DOHH2 (cell line): Measurements from ENCODE around the gene NPM1.

Experiments used
- H3F3A ChIP-seq: fragments of 200-600 bp; sonication (generic), shearing (Covaris generic); 2 replicates; pipeline ENCODE4 v1.6.0; 2016; ENCODE audit warnings: antibody characterized with exemption, mild to moderate bottlenecking; ENCODE audit not compliant: control insufficient read depth, insufficient read depth
- H3K27ac ChIP-seq: fragments of 200-600 bp; sonication (generic); 2 replicates; pipeline ENCODE4 v1.5.1; 2014; ENCODE audit warnings: low read depth, mild to moderate bottlenecking, low read length, moderate library complexity
- H3K27me3 ChIP-seq: fragments of 200-600 bp; sonication (generic); 2 replicates; pipeline ENCODE4 v1.6.1; 2014; ENCODE audit warnings: mild to moderate bottlenecking, low read length, mixed read lengths; ENCODE audit not compliant: control insufficient read depth
- H3K36me3 ChIP-seq: fragments of 200-600 bp; sonication (generic); 2 replicates; pipeline ENCODE4 v1.6.1; 2014; ENCODE audit warnings: mild to moderate bottlenecking, low read length, moderate library complexity, mixed read lengths; ENCODE audit not compliant: control insufficient read depth
- H3K4me1 ChIP-seq: fragments of 200-600 bp; sonication (generic); 2 replicates; pipeline ENCODE4 v1.6.1; 2014; ENCODE audit warnings: mild to moderate bottlenecking, low read length, mixed read lengths; ENCODE audit not compliant: control insufficient read depth
- H3K4me2 ChIP-seq: fragments of 200-600 bp; sonication (generic); 2 replicates; pipeline ENCODE4 v1.6.0; 2014; ENCODE audit warnings: mild to moderate bottlenecking, low read length, moderate library complexity
- H3K4me3 ChIP-seq: fragments of 200-600 bp; sonication (generic); 2 replicates; pipeline ENCODE4 v1.5.1; 2014; ENCODE audit warnings: mild to moderate bottlenecking, low read length, mixed read lengths
- H3K79me2 ChIP-seq: fragments of 200-600 bp; sonication (generic); 2 replicates; pipeline ENCODE4 v1.6.1; 2014; ENCODE audit warnings: mild to moderate bottlenecking, low read length, mixed read lengths; ENCODE audit not compliant: control insufficient read depth
- H3K9me2 ChIP-seq: fragments of 200-600 bp; sonication (generic); replicated peaks from 2 replicates; pipeline ENCODE4 v1.6.1; 2014; ENCODE audit warnings: mild to moderate bottlenecking, low read length, mixed read lengths; ENCODE audit not compliant: control insufficient read depth
- H3K9me3 ChIP-seq: fragments of 200-600 bp; sonication (generic); 2 replicates; pipeline ENCODE4 v1.6.1; 2014; ENCODE audit warnings: antibody characterized with exemption, low read length, mixed read lengths; ENCODE audit not compliant: control insufficient read depth, insufficient read depth
- H4K20me1 ChIP-seq: fragments of 200-600 bp; sonication (generic); 2 replicates; pipeline ENCODE4 v1.6.0; 2014; ENCODE audit warnings: low read depth, mild to moderate bottlenecking, antibody characterized with exemption, low read length, moderate library complexity; ENCODE audit not compliant: control insufficient read depth, insufficient read depth
- CTCF ChIP-seq: fragments of 200-600 bp; sonication (generic); IDR thresholded peaks from one replicate; pipeline ENCODE4 v1.5.1; 2014; ENCODE audit warnings: antibody characterized with exemption, mild to moderate bottlenecking, low read depth, low read length; ENCODE audit not compliant: poor library complexity, severe bottlenecking
- EZH2phosphoT487 ChIP-seq: fragments of 200-600 bp; sonication (generic); IDR thresholded peaks from 2 replicates; pipeline ENCODE4 v1.6.1; 2017; ENCODE audit warnings: borderline replicate concordance, mild to moderate bottlenecking, antibody characterized with exemption, low read length, moderate library complexity, mixed read lengths

NPM1 gene

GRCh38 chr5:171426680-171427079, 39.0 kb downstream of the NPM1 start:
- Histone ChIP-seq H3K79me2 (no peaks in the 10 kb centered on the region), H3K36me3 (no peaks in the 10 kb centered on the region), H3K9me2 (no peaks in the 10 kb centered on the region), H3K27me3 (peaks cover 1% of the 10 kb centered on the region), H3K4me2 (no peak overlapping the region), H3K4me1 (no peaks in the 10 kb centered on the region), H3K4me3 (no peak overlapping the region), H3K9me3 (no peaks in the 10 kb centered on the region), H3F3A (no peaks in the 10 kb centered on the region), H4K20me1 (no peaks in the 10 kb centered on the region), H3K27ac (no peak overlapping the region)
- TF ChIP-seq CTCF (no peak), EZH2phosphoT487 (no peak)

- Histone ChIP-seq H3K36me3 (no peaks in the 10 kb centered on the region), H3K27me3 (no peaks in the 10 kb centered on the region; the same call in 1 of the 2 replicates), H3F3A (no peaks in the 10 kb centered on the region), H3K79me2 (no peaks in the 10 kb centered on the region), H3K9me3 (no peaks in the 10 kb centered on the region), H3K4me1 (no peaks in the 10 kb centered on the region), H4K20me1 (no peaks in the 10 kb centered on the region), H3K27ac (no peak overlapping the region), H3K4me3 (no peak overlapping the region), H3K4me2 (no peak overlapping the region), H3K9me2 (no peaks in the 10 kb centered on the region)
- TF ChIP-seq EZH2phosphoT487: no peak
- TF ChIP-seq CTCF: no peak
Measured at GRCh38 chr5:171427318-171428167, 39.9 kb downstream of the NPM1 start.

- Histone ChIP-seq H3F3A (no peaks in the 10 kb centered on the region), H4K20me1 (no peaks in the 10 kb centered on the region), H3K27ac (no peak overlapping the region), H3K36me3 (no peaks in the 10 kb centered on the region), H3K4me1 (no peaks in the 10 kb centered on the region), H3K4me2 (no peak overlapping the region), H3K79me2 (no peaks in the 10 kb centered on the region), H3K9me3 (no peaks in the 10 kb centered on the region), H3K4me3 (no peak overlapping the region), H3K27me3 (no peaks in the 10 kb centered on the region), H3K9me2 (no peaks in the 10 kb centered on the region)
- TF ChIP-seq CTCF: no peak
- no peak for TF ChIP-seq EZH2phosphoT487
Measured at GRCh38 chr5:171428168-171428696, 40.6 kb downstream of the NPM1 start.
